NK-92 treated with Interleukin-12 subunit alpha and Interleukin-12 subunit beta, amount 100 ng/mL, for 24 hours (cell line): ENCODE data around the gene TENM3.

Experiments used
- DNase-seq: peaks from one replicate; lab custom pipeline; 2025; lab: John Stamatoyannopoulos, UW

Gene TENM3

DNA sequence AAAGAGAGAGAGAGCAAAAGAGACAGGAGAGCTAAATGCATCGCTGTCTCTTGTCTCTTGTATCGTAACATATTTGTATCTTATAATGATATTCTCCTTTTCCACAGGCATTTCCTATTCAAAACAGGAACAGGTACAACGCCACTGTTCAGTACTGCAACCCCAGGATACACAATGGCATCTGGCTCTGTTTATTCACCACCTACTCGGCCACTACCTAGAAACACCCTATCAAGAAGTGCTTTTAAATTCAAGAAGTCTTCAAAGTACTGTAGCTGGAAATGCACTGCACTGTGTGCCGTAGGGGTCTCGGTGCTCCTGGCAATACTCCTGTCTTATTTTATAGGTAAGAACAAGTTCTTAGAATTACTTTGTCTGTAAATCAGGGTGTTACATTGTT, 385.3 kb downstream of the TENM3 start:
- DNase-seq, result no peak

DNA sequence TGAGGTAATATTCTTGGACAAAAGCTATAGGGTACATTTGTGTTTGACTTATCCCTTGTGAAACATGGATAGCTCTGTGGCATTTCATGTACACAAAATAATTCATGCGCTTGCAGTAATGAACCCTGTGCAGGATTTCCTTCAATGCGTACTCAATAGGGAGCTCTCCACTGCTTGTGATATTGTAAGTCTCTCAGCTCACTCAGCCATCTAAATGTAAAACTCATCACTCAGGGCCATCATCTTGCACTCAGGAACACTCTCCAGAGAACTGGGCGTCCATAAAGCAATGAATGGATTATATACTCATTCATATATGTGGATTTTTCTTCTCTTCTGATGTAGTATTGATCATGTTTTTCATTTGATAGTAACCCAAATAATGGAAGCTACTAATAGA, 385.9 kb downstream of the TENM3 start:
- DNase-seq, result no peak

DNA sequence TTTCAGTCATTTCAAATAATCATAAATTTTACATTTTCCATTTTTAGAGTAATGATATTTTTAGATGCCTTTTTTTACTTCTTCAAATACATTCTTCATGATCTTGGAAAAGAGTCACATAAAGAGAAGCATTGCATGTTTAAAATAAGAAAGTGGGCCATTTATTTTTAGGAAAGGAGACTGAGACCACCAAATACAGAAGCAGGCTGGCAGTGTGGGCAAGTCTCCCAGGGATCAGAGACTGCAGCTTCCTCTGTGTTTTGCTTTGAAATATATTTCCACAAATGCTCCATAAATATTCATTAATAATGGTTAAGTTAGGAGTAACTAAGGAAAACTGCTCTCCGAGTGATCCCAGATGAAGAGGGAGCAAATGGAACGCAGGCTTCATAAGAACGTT, 397.3 kb downstream of the TENM3 start:
- DNase-seq, result no peak

DNA sequence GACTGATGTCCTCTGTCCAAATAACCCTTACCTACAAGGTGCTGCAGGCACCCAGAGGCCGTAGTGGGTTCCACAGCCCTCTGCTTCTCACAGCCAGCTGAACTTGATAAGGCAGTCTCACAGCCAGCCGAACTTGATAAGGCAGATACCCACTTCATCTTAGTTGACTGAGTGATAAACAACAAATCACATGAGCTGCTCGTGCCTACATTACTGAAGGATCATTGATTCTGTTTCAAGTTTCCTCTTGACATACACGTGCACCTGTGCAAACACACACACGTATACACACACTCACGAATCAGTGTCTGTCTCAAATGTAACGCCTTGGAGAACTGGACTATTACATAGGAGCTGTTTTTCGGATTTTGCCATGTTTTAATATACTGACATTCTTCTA, 397.7 kb downstream of the TENM3 start:
- DNase-seq, result no peak

DNA sequence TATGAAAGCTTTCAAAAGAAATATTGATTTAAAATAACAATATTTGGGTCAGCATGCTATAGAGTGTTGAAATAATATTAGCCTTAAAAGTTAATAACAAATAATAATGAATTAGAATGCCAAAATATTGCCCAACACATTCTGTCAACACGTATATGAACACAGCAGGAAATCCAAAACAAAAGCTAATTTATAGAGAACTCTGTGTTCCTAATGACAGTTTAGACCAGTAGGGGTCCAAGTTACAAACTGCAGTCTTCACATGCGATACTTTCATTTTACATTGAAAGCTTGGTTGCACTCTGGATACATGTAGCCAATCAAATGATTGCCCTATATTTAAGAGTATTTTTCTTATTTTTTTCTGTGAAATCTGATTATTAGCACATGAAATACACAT, 399.6 kb downstream of the TENM3 start:
- DNase-seq, result no peak

DNA sequence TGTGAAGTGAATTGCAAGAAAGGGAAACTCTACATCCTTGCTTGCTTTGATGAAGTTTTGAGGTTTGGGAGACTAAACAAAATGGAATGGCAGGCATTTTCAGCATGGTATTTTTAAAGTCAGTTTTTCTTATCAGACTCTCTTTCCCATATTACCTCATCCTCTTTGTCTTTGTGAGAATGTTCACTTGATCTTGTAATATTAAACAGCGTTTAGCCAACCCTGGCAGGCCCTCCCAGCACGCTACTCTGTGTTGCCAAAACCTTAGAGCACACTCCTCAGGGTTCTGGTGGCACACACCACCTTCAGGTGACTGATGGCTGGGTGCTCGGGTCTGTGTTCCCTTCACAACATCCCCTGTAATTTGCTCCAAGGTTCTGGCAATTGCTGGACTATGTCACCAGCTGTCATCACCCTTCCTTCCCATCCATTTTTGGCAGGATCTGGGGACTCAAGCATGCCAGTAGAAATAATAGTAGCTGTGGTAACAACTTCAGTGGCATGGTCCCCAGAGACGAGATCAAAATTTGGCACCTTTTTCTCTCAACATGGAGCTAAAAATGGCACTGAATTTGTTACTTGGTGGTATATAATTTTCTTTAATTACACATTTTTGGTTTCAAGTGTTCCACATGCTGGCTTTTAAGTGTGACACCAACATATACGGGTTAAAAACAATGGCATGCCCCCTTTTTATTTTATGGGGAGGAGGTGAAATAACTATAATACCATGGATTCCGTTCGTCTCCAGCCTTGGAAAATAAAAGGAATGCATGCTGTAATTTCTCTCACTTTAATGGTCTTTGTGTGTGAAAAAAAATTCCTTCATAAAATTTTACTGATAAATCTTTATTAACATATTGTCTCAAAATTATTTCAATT, 400.8 kb downstream of the TENM3 start:
- DNase-seq, result no peak

DNA sequence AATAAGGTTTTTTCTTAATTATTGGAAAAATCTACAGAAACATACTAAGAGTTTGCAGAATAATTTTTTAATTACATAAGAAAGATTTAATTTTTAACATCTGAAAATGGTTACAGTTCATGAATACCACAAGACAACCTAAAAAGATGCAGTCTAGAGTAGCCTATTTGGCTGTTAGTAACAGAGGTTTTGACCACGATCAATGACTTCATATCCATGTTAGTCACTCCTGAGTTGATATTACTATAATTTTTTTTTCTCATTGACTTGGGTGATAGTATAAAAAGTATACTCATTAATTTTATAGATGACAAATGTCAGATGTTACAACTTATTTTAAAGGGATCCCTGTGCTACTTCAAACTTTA, 401.5 kb downstream of the TENM3 start:
- no peak for DNase-seq

DNA sequence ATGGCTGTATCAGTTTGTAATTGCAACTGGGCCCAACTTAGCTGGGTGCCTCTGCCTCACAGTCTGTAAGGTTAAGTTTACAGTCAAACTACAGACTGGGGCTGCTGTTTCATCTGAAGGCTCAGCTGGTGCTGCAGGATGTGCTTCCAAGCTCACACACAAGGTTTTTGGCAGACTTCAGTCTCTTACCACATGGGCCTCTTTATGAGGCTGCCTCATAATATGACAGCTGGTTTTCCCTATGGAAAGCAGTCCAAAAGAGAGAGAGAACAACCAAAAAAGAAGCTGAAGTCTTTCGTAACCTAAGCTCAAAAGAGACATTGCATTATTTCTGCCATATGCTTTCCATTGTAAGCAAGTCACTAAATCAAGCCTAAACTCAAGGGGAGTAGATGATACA, 402.3 kb downstream of the TENM3 start:
- no peak for DNase-seq

DNA sequence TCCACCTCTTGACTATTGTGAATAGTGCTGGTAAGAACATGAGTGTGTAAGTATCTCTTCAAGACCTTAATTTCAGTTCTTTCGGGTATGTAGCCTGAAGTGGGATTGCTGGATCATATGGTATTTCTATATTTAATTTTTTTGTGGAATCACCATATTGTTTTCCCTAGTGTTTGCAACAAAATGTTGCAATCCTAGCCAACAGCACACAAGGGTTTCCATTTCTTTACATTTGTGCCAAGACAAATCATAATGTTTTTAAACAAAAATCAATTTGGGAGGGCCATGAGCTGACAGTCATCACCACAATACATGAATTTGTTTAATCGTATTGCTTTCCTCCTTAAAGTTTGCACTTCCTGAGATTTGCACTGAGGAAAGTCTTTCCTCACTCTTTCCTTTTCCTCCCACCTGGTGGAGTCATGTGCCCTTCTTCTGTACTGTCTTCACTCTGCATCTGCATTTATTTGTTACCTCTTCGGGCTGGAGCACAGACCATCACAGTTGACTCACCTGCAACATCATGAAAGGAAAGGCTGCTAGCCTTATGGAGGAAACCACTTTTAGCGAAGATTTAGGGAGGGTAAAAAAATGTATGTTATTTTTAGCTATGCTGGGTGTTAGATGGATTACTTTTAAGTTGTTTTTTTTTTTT, 404.6 kb downstream of the TENM3 start:
- no peak for DNase-seq

DNA sequence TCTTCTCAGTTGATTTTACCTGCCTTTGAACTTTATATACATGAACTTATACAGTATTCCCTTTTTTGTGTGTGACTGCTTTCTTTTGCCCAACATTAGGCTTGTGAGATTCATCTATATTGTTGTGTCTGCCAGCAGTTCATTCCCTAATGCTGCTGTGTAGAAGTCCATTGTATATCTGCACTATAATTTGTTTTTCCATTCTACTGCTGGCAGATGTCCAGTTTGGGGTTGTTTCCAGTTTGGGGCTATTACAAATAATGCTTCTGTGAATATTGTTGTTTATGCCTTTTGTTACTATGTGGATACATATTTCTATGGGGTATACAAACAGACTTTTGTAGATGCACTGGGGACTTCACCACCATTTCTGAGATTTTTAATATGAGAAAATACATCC, 405.6 kb downstream of the TENM3 start:
- no peak for DNase-seq

DNA sequence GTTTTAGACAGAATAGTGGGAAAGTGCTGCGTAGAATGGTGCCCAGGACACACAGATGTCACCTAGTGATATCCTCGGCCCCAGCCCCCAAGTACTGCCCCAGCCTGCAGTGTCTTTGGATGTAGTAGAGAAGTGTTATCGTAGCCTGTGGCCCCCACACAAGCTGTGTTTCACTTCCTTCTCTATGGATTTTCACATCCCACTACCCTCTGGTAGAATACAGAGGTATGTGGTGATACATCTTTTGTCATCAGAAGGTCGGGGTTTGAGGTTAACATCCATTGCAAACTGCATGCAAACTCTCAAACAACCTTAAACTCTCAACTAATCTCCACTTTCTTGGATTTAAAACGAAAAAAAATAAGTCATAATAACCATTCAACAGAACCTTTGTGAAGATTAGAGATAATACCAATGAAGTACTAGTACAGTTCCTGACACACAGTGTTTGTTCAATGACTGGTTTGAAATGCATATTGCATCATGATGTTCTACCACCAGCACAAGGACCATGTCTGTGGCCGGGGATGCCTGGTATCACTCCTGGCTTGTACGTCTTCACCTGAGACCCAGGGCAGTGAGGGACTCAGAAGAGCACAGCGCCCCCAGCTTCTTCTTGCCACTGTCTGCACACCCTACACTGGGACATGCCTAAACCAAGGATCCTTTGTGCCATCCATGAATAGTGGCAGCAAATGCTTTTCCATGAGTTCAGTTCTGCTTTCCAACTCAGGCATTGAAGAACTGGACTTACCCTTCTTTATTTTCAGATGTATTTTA, 406.7 kb downstream of the TENM3 start:
- no peak for DNase-seq

DNA sequence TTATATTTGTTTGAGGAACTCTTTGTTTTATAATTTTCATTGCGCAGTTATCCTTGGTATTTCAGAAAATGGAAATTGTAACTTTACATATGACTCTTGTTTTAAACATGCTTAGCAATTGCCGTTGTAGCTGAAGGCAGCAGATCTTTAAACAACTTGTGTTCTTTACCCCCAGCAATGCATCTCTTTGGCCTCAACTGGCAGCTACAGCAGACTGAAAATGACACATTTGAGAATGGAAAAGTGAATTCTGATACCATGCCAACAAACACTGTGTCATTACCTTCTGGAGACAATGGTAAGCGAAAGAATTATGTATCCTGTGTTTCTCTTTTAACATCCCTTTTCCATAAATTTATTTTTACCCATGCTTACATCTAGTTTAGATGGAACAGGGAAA, 410.4 kb downstream of the TENM3 start:
- no peak for DNase-seq

DNA sequence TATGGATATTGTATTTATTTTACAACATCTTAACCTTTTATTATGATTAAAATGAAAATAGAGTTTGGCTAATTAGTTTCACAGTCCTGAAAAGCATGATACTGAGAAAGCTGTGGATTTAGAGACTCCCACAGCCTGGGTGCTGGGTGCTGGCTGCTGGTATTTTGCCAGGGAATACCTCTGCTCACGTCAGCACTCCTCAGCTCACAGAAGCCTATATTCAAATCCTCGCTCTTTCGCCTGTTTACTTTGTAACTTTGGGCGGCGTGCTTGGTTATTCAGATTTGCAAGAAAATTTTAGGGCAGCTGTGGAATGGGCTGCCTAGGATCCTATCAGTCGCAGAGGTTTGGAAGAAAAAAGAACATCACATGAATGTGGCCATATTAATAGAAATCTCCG, 412.1 kb downstream of the TENM3 start:
- DNase-seq, result no peak

DNA sequence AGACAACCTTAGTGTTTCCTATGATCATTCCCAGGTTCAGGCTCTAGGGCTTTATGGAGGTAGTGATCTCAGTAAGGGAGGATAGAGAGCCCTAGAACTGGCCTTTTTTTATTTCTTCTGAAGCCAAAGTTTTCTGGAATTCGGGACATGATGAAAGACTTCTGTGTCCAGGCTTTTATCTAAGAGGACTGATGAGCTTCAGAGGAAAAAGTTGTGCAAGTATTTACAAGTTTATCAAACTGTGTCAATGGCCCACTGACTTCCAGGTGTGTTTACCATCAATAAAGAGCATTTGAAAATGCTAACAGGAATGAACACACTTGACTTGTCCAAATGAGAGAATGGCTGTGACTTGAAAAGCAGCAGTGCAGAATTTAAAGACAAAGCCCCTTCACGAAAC, 419.3 kb downstream of the TENM3 start:
- DNase-seq, result no peak

DNA sequence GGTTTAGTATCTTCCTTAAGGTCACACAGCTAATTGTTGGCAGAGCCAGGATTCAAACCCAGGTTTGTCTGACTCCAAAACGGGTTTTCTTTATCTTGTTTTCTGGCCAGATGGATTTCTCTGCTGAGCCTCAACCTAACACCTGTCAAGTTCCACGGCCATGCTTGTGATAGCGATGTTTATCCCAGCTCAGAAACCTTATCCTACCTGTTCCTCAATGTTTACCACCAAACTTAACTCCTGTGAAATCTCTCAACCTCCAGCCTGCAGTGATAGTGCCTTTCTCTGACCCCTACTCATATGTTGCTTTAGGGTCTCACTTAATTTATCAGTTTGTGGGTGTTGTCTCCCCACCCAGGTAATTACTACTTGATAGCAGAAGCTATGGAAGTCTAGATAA, 428.0 kb downstream of the TENM3 start:
- no peak for DNase-seq

DNA sequence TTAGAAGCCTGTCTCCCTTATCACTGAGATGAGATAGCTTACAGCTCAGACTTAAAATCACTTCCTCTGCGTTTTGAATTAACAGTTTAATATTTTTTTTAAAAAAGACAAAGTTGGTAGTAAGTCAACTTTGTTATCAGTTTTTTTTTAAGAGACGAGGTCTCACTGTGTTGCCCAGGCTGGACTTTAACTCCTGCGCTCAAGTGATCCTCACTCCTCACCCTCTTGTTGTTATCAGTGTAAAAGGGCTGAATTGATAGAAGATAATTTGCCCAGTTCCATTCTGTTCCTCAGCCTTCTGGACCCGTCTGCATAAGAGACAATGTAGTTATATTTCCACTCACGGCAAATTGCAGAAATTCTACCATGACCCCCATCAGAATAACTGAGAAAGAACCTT, 428.5 kb downstream of the TENM3 start:
- DNase-seq, result no peak

DNA sequence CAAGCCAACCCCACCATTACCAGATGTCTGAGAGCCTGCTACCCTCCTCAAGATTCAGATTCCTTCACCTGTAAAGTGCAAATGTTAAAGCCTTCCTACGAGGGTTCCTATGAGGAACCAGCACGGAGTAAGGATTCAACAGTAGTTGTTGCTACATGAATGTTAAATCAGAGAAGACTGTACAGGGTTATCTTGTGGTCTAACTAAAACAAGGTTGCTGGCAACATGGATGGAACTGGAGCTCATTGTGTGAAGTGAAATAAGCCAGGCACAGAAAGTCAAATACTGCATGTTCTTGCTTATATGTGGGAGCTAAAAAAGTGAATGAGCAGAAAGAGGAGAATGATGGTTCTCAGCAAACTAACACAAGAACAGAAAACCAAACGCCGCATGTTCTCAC, 435.4 kb downstream of the TENM3 start:
- DNase-seq, result no peak

DNA sequence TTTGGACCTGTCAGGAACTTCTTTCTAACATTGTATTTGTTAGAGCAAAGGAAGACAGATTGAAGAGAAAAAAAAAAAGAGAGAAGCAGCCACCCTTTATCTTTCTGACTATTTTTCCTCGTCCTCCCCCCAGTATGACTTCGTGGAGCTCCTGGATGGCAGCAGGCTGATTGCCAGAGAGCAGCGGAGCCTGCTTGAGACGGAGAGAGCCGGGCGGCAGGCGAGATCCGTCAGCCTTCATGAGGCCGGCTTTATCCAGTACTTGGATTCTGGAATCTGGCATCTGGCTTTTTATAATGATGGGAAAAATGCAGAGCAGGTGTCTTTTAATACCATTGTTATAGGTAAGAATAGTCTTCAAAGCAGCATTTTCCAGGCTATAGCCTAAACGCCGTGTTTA, 436.3 kb downstream of the TENM3 start:
- DNase-seq, result no peak

DNA sequence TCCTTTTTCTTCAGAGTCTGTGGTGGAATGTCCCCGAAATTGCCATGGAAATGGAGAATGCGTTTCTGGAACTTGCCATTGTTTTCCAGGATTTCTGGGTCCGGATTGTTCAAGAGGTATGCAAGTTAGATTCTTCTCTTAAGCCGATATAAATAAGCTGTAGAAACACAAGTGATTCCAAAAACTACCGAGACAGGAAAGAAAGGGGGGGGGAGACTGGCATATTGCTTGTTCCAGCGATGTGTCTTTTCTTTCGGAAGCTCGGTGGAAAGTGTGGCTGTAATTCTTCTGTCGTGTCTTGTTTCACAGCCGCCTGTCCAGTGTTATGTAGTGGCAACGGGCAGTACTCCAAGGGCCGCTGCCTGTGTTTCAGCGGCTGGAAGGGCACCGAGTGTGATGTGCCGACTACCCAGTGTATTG, 437.0 kb downstream of the TENM3 start:
- DNase-seq, result no peak

DNA sequence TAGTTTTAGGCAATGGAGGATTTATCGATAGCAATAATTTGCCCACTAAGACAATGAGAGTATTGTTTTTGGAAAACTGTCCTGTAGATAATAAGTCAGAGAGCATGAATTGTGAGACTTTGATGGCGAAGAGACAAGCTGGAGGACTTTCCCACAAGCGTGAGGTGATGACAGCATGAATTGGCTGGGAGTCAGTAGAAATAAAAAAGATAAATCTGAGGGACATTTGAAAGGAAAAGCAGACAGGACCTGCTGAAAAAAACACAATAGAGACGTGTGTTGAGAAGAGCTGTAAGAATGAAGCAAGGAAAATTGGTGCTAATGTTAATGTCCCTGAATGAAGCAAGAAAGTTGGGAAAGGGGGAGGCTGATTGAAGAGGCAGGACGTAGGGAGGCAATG, 440.5 kb downstream of the TENM3 start:
- DNase-seq, result no peak

DNA sequence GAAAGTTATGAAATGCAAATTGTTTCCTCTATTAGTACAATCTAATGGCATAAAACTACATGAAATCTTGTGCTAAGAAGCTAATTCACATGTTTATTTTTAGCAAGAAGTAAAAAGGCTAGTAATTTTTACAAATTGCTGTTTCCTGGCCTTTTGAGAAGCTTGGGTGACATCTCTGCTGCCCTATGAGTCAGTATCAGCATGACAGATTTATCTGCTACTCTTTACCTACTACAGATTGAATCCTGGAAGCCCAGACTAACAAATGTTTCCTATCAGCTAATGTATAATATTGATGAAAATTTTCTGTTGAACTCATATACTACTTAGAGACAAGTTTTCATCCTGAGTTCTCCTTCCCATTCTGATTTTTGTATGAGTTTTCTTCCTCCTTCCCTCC, 441.6 kb downstream of the TENM3 start:
- DNase-seq, result no peak

DNA sequence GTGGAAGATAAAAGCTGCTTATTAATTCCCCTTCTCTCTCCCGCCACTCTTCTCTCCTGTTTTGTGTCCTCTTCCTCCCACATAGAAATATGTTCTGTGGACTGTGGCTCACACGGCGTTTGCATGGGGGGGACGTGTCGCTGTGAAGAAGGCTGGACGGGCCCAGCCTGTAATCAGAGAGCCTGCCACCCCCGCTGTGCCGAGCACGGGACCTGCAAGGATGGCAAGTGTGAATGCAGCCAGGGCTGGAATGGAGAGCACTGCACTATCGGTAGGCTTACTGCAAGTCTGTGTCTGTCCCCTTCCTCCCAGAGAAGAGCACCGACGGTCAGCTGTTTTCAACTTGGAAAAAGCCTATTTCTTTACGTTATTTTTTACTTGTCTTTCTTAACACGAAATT, 444.9 kb downstream of the TENM3 start:
- no peak for DNase-seq

DNA sequence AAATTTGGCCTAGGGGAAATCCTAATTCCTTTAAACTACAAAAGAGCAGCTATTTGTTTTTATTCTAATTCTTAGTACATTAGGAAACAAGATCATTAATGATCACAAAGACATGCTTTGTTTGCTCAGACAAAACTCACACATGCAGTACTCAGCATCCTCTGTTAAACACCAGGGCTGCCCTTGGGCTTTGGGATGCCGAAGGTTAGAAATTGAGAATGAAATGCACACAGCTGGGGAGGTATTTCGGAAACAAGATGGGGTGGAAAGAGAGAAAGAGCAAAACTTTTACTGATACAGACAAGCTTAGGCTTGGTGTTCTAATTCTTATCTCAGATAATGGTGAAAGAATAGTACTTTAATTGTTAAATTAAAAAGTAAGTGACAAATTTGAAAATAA, 451.3 kb downstream of the TENM3 start:
- DNase-seq, result no peak
